HepG2 (cell line): ENCODE data around the gene PNN. TPM values are rescaled to one million over a fixed set of nuclear protein-coding genes. Genes with fewer than 3 reads are reported as not detected.
A peak's percentile ranks its signal among the peaks of the same experiment; 100 is the strongest.

ENCODE experiments used
- DNMT3B ChIP-seq: conservative IDR thresholded peaks from 2 replicates; pipeline ENCODE4 v1.6.1; 2016; ENCODE audit warnings: missing biosample characterization, control low read depth
- FOXO1 ChIP-seq: sonication (generic); formaldehyde crosslinking; IDR thresholded peaks from 2 replicates; pipeline ENCODE4 v1.4.0; 2020; ENCODE audit warnings: missing genetic modification reagents
- IKZF5 ChIP-seq: IDR thresholded peaks from 2 replicates; pipeline ENCODE4 v1.6.1; 2018; ENCODE audit warnings: missing genetic modification reagents, mild to moderate bottlenecking, missing compliant biosample characterization
- JUNB ChIP-seq: sonication (generic); formaldehyde crosslinking; IDR thresholded peaks from 2 replicates; pipeline ENCODE4 v1.8.0; 2022; ENCODE audit warnings: missing genetic modification reagents, mild to moderate bottlenecking, borderline replicate concordance
- PHB2 ChIP-seq: fragments of 450-650 bp; IDR thresholded peaks from 2 replicates; pipeline ENCODE4 v1.6.1; 2018; ENCODE audit not compliant: partially characterized antibody
- PHF20 ChIP-seq: sonication (generic); formaldehyde crosslinking; IDR thresholded peaks from 2 replicates; pipeline ENCODE4 v1.5.0; 2020; ENCODE audit warnings: mild to moderate bottlenecking, missing genetic modification reagents
- RFXAP ChIP-seq: sonication (generic); formaldehyde crosslinking; IDR thresholded peaks from 2 replicates; pipeline ENCODE4 v1.4.0; 2020; ENCODE audit warnings: missing genetic modification reagents, borderline replicate concordance
- SP4 ChIP-seq: sonication (generic); formaldehyde crosslinking; IDR thresholded peaks from 2 replicates; pipeline ENCODE4 v1.8.1; 2023; ENCODE audit warnings: mild to moderate bottlenecking, missing genetic modification reagents
- TGIF2 ChIP-seq: IDR thresholded peaks from 2 replicates; pipeline ENCODE4 v1.6.1; 2016; ENCODE audit warnings: control low read depth, missing compliant biosample characterization
- TOE1 ChIP-seq: sonication (generic); formaldehyde crosslinking; IDR thresholded peaks from 2 replicates; pipeline ENCODE4 v1.4.0; 2020; ENCODE audit warnings: mild to moderate bottlenecking, missing genetic modification reagents
- ZC3H4 ChIP-seq: sonication (generic); formaldehyde crosslinking; IDR thresholded peaks from 2 replicates; pipeline ENCODE4 v1.4.0; 2020; ENCODE audit warnings: missing genetic modification reagents, borderline replicate concordance
- ZFP91 ChIP-seq: sonication (generic); formaldehyde crosslinking; IDR thresholded peaks from 2 replicates; pipeline ENCODE4 v1.9.0; 2022; ENCODE audit warnings: missing genetic modification reagents, mild to moderate bottlenecking, borderline replicate concordance
- ZNF605 ChIP-seq: sonication (generic); formaldehyde crosslinking; IDR thresholded peaks from 2 replicates; pipeline ENCODE4 v1.8.0; 2022; ENCODE audit warnings: mild to moderate bottlenecking, missing genetic modification reagents
- ZNF607 ChIP-seq: sonication (generic); formaldehyde crosslinking; IDR thresholded peaks from 2 replicates; pipeline ENCODE4 v1.5.1; 2020; ENCODE audit warnings: missing genetic modification reagents, mild to moderate bottlenecking, borderline replicate concordance
- ZNF746 ChIP-seq: sonication (generic); formaldehyde crosslinking; IDR thresholded peaks from 2 replicates; pipeline ENCODE4 v1.8.0; 2022; ENCODE audit warnings: mild to moderate bottlenecking, missing genetic modification reagents
- polyA plus RNA-seq, 8 experiments: library from polyadenylated mRNA; depleted of rRNA in 3 of 8; stranded (reverse) in 7 of 8; unstranded in 1 of 8; fragments of >200 nt; fragmentation: Illumina TruSeq in 4 of 8; extraction: Trizol in 4 of 8; gene quantifications; 2 replicates each; pipeline versions ENCODE4 v1.2.1 to v1.2.3, GENCODE V29; 2011 to 2016; ENCODE audit warnings: low read depth in 4 of 8, missing spikeins in 1 of 8, mixed read lengths in 1 of 8; ENCODE audit not compliant: insufficient read depth in 1 of 8
- total RNA-seq, 5 experiments: library from RNA; depleted of rRNA; stranded (reverse); fragments of >200 nt; fragmentation: Illumina TruSeq; extraction: Trizol; gene quantifications; 2 replicates each; pipeline ENCODE4 v1.2.3, GENCODE V29; 2016; ENCODE audit warnings: low read depth in 1 of 5
- TF ChIP-seq, protein P1 (sequence below): fragments of 450-650 bp; IDR thresholded peaks from 2 replicates; pipeline ENCODE4 v1.6.1; 2017; ENCODE audit warnings: mild to moderate bottlenecking
- TF ChIP-seq, protein P2 (sequence below): sonication (generic); formaldehyde crosslinking; IDR thresholded peaks from 2 replicates; pipeline ENCODE4 v1.8.1; 2023; ENCODE audit warnings: mild to moderate bottlenecking, missing genetic modification reagents
- TF ChIP-seq, protein P3 (sequence below): sonication (generic); formaldehyde crosslinking; IDR thresholded peaks from 2 replicates; pipeline ENCODE4 v1.4.0; 2020; ENCODE audit warnings: missing genetic modification reagents, borderline replicate concordance
- TF ChIP-seq, protein P4 (sequence below): sonication (generic); formaldehyde crosslinking; IDR thresholded peaks from 2 replicates; pipeline ENCODE4 v1.4.0; 2020; ENCODE audit warnings: missing genetic modification reagents

PNN gene
- total and polyA plus RNA-seq, 2 of the 13 experiments (the other 11 are each of a cell fraction or from before 2014, with no cell fraction given) = 58.0 to 214 TPM

- TF ChIP-seq PHF20 (CRISPR knock-in tag) (peak; percentile 41; the same call in 1 of the 2 replicates), ZC3H4 (CRISPR knock-in tag) (no peak; the same call in 1 of the 2 replicates), IKZF5 (CRISPR knock-in tag) (no peak), ZFP91 (CRISPR knock-in tag) (no peak), JUNB (CRISPR knock-in tag) (no peak), TGIF2 (CRISPR knock-in tag) (no peak), FOXO1 (CRISPR knock-in tag) (no peak), ZNF746 (CRISPR knock-in tag) (no peak), SP4 (CRISPR knock-in tag) (no peak), ZNF607 (CRISPR knock-in tag) (no peak), ZNF605 (CRISPR knock-in tag) (no peak; the same call in 1 of the 2 replicates), DNMT3B (CRISPR knock-in tag) (no peak), TOE1 (CRISPR knock-in tag) (no peak), RFXAP (no peak), PHB2 (no peak)
- TF ChIP-seq, protein P1, sequence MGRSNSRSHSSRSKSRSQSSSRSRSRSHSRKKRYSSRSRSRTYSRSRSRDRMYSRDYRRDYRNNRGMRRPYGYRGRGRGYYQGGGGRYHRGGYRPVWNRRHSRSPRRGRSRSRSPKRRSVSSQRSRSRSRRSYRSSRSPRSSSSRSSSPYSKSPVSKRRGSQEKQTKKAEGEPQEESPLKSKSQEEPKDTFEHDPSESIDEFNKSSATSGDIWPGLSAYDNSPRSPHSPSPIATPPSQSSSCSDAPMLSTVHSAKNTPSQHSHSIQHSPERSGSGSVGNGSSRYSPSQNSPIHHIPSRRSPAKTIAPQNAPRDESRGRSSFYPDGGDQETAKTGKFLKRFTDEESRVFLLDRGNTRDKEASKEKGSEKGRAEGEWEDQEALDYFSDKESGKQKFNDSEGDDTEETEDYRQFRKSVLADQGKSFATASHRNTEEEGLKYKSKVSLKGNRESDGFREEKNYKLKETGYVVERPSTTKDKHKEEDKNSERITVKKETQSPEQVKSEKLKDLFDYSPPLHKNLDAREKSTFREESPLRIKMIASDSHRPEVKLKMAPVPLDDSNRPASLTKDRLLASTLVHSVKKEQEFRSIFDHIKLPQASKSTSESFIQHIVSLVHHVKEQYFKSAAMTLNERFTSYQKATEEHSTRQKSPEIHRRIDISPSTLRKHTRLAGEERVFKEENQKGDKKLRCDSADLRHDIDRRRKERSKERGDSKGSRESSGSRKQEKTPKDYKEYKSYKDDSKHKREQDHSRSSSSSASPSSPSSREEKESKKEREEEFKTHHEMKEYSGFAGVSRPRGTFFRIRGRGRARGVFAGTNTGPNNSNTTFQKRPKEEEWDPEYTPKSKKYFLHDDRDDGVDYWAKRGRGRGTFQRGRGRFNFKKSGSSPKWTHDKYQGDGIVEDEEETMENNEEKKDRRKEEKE = no peak
- TF ChIP-seq, protein P2, sequence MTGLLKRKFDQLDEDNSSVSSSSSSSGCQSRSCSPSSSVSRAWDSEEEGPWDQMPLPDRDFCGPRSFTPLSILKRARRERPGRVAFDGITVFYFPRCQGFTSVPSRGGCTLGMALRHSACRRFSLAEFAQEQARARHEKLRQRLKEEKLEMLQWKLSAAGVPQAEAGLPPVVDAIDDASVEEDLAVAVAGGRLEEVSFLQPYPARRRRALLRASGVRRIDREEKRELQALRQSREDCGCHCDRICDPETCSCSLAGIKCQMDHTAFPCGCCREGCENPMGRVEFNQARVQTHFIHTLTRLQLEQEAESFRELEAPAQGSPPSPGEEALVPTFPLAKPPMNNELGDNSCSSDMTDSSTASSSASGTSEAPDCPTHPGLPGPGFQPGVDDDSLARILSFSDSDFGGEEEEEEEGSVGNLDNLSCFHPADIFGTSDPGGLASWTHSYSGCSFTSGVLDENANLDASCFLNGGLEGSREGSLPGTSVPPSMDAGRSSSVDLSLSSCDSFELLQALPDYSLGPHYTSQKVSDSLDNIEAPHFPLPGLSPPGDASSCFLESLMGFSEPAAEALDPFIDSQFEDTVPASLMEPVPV = no peak
- TF ChIP-seq, protein P3, sequence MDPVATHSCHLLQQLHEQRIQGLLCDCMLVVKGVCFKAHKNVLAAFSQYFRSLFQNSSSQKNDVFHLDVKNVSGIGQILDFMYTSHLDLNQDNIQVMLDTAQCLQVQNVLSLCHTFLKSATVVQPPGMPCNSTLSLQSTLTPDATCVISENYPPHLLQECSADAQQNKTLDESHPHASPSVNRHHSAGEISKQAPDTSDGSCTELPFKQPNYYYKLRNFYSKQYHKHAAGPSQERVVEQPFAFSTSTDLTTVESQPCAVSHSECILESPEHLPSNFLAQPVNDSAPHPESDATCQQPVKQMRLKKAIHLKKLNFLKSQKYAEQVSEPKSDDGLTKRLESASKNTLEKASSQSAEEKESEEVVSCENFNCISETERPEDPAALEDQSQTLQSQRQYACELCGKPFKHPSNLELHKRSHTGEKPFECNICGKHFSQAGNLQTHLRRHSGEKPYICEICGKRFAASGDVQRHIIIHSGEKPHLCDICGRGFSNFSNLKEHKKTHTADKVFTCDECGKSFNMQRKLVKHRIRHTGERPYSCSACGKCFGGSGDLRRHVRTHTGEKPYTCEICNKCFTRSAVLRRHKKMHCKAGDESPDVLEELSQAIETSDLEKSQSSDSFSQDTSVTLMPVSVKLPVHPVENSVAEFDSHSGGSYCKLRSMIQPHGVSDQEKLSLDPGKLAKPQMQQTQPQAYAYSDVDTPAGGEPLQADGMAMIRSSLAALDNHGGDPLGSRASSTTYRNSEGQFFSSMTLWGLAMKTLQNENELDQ (CRISPR knock-in tag) = 0 out of 2 replicates have a peak, but pooled peaks have one; percentile 30
- TF ChIP-seq, protein P4, sequence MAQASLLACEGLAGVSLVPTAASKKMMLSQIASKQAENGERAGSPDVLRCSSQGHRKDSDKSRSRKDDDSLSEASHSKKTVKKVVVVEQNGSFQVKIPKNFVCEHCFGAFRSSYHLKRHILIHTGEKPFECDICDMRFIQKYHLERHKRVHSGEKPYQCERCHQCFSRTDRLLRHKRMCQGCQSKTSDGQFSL (CRISPR knock-in tag) = no peak
Observed at GRCh38 chr14:39184628-39185255, 9.7 kb downstream of the PNN start (continued).
